Measurements from ENCODE around the gene KRTAP4-7. TPM values are rescaled to one million over a fixed set of nuclear protein-coding genes. Genes with fewer than 3 reads are reported as not detected.
"Not testable (repeated sequence)": the region's sequence is repeated elsewhere in the genome, so short reads cannot be mapped to it uniquely, and the experiment has no call there.

Gene KRTAP4-7
- total RNA-seq, 1 donor, result not detected

DNA sequence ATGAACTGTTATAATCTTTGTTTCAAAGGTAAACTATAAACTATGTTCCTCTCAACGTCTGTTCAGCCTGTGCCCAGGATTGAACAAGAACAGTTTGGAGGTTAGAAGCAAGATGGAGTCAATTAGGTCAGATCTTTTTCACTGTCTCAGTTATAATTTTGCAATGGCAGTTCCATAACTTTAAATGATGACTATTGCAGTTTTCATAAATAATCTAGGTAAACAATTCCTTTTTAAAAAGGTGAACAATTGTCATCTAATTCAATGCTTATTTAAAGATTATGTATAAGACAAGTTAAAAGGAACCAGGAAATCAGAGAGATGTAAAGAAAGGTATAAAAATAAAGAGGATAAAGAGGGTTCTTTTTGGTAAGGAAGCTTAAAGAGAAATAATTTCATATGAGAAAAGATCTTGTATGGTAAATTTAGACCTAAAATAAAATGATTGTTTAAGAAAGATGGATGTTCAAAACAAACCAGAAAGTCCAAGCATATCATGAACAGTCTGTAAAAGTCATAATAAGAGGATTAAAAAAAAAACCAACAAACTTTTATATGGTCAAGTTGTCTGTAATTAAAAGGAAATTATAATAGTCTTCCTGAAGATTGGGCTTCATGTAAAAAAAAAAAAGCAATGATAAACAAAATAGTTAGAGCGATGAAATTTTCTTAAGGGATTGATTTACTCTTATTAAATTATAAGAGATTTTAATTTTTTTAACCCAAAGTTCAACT, 27.4 kb downstream of the KRTAP4-7 start:
- no peak overlapping the region for H3K4me3 ChIP-seq (ENCODE audit: low read depth, low read length)
- no peak for TF ChIP-seq CTCF (IDR thresholded peaks at IDR 0.05; ENCODE audit: insufficient read depth, low read depth, low read length)
- DNase-seq (ENCODE audit: low read depth), result no peak

DNA sequence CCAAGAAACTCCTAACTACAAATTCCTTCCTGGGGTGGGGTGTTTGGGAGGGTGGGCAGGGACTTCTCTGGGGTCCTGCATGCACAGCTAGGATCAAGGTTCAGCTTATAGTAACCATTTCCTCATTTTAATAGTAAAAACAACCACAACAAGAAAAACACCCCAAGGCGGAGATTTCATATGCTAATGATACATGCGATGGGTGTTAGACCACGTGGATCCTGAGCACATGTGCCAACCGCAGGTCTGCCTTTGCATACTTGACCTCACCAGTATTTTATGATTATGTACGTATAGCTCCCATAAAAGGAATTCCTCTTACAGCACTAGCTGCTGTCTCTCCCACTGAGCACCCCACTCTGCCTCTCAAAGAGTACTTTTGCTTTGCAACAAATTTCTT, 32.3 kb downstream of the KRTAP4-7 start:
- DNase-seq (ENCODE audit: low read depth), result peak; percentile 33
- TF ChIP-seq CTCF (IDR thresholded peaks at IDR 0.05; ENCODE audit: insufficient read depth, low read depth, low read length), result no peak
- H3K4me3 ChIP-seq (ENCODE audit: low read depth, low read length), result no peak overlapping the region

DNA sequence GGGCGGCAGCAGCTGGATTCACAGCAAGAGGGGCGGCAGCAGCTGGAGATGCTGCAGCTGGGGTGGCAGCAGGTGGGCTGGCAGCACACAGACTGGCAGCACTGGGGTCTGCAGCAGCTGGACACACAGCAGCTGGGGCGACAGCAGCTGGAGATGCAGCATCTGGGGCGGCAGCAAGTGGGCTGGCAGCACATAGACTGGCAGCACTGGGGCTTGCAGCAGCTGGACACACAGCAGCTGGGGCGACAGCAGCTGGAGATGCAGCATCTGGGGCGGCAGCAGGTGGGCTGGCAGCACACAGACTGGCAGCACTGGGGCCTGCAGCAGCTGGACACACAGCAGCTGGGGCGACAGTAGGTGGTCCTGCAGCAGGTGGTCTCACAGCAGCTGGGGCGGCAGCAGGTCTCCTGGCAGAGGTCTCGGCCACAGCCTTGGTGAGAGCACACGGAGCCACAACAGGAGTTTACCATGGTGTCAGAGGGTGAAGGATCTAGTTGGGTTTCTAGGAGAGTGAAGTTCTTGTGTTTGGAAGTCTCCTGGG, 34.0 kb downstream of the KRTAP4-7 start, which contains the start of gene KRTAP4-11:
Gene KRTAP4-11 (minus strand): TSS at position 528 of the 541 bp plus-strand sequence. CDS start 58 bp downstream, at position 470.
- H3K4me3 ChIP-seq (ENCODE audit: low read depth, low read length); DNase-seq (ENCODE audit: low read depth): not testable (repeated sequence)

GRCh38 chr17:41118721-41119120, 34.8 kb downstream of the KRTAP4-7 start:
- DNase-seq (ENCODE audit: low read depth), result no peak
- H3K4me3 ChIP-seq (ENCODE audit: low read depth, low read length), result no peak overlapping the region
- no peak for TF ChIP-seq CTCF (IDR thresholded peaks at IDR 0.05; ENCODE audit: insufficient read depth, low read depth, low read length)

GRCh38 chr17:41119696-41120690, 36.0 kb downstream of the KRTAP4-7 start:
- H3K4me3 ChIP-seq (ENCODE audit: low read depth, low read length); DNase-seq (ENCODE audit: low read depth): not testable (repeated sequence)

DNA sequence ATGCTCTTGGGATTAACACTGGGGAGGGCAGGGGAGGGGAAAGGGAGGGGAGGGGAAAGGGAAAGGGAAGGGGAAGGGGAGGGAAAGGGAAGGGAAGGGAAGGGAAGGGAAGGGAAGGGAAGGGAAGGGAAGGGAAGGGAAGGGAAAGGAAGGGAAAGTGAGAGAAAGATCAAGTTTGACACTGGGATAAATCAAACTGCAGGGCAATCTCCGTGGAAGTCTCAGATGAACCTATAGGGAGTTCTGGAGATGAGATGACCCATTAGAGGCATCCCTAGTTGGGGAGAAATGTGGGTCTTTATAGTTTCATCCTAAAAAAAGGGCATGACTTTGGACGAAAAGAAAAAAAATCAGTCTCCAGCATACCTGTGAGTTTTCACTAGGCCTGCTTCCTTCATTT, 37.8 kb downstream of the KRTAP4-7 start:
- no peak overlapping the region for H3K4me3 ChIP-seq (ENCODE audit: low read depth, low read length)
- TF ChIP-seq CTCF (IDR thresholded peaks at IDR 0.05; ENCODE audit: insufficient read depth, low read depth, low read length), result no peak
- no peak for DNase-seq (ENCODE audit: low read depth)

DNA sequence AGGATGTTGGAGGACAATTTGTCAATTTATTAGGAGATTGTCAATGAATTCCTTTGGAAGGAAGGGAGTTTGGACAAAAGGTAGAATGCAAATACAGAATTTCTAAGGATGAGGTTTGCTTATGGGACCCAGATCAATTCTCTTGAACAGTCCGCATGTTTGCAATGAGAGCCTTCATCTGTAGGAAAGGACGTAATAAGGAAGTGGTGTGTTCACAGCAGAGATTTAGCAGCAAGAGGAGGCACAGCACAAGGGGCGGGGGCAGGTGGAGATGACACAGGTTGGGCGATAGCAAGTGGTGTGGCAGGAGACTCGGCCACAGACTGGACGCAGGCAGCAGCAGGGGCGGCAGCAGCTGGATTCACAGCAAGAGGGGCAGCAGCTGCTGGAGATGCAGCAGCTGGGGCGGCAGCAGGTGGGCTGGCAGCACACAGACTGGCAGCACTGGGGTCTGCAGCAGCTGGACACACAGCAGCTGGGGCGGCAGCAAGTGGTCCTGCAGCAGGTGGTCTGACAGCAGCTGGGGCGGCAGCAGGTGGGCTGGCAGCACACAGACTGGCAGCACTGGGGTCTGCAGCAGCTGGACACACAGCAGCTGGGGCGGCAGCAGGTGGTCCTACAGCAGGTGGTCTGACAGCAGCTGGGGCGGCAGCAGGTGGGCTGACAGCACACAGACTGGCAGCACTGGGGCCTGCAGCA, 39.5 kb downstream of the KRTAP4-7 start:
- DNase-seq (ENCODE audit: low read depth), result not testable (repeated sequence)

DNA sequence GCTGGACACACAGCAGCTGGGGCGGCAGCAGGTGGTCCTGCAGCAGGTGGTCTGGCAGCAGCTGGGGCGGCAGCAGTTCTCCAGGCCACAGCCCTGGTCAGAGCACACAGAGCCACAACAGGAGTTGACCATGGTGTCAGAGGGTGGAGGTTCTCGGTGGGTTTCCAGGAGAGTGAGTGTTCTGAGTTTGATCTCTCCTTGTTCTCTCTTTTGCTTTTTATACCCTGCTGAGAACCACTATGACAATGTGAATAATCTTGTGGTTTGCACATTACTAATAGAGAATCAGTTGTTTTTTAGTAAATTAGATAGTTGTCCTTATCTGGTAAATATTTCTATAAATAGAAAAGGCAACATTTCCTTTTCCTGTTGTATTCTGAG, 40.0 kb downstream of the KRTAP4-7 start, which contains the start of gene KRTAP4-12:
Gene KRTAP4-12 (minus strand): TSS at position 192 of the 381 bp plus-strand sequence. CDS start 60 bp downstream, at position 132.
- not testable (repeated sequence) for DNase-seq (ENCODE audit: low read depth); H3K4me3 ChIP-seq (ENCODE audit: low read depth, low read length)

More for the DNA sequence above, 39.5 kb downstream of the KRTAP4-7 start:
- not testable (repeated sequence) for H3K4me3 ChIP-seq (ENCODE audit: low read depth, low read length)
